Dedifferentiated amniotic fluid mesenchymal stem cell (primary cell): Measurements from ENCODE around the gene SMOC2.
"Not testable (repeated sequence)": the region's sequence is repeated elsewhere in the genome, so short reads cannot be mapped to it uniquely, and the experiment has no call there.

Source experiments
- DNase-seq: peaks from one replicate; pipeline ENCODE4 v3.0.0-alpha.2; 2016; ENCODE audit errors: extremely low spot score

Gene SMOC2

DNA sequence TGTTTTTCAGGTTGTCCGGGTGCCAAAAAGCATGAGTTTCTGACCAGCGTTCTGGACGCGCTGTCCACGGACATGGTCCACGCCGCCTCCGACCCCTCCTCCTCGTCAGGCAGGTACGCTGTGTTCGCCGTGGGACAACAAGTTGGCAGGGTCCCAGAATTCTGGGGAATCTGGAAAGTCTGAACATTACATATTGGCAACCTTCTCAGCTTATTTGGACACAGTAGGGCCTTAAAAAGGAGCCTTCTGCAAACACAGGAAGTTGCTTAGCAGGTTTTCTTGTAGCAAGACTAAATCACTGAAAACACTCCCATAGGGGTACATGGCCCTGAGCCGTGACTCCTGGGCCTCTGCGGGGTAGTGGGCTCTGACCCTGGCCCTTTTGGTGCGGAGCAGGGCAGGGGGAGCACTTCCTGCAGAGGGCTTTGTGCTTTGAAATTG is 209.7 kb downstream of the SMOC2 start:
- DNase-seq: no peak

DNA sequence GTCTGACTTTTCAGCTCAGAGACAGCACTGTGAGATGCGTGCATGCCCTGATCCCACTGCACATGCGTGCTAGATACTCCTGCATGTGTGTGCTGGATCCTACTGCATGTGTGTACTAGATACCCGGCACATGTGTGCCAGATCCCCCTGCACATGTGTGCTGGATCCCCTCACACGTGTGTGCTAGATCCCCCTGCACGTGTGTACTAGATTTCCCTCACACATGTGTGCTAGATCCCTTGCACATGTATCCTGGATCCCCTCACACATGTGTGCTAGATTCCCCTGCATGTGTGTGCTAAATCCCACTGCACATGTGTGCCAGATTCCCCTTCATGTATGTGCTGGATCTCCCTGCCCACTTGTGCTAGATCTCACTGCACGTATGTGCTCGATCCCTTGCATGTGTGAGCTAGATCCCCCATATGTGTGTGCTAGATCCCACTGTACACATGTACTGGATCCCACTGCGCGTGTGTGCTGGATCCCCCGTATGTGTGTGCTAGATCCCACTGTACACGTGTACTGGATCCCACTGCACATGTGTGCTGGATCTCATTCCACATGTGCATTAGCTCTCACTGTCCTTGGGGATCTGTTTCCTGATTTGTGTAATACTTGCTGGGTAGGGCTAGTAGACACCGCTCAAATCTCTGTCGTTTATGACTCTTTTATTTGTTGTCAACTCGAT is 214.6 kb downstream of the SMOC2 start:
- DNase-seq: no peak

- DNase-seq: no peak
Observed at GRCh38 chr6:168658059-168658458, 217.1 kb downstream of the SMOC2 start.

- DNase-seq: no peak
Observed at GRCh38 chr6:168660400-168660945, 219.5 kb downstream of the SMOC2 start.

DNA sequence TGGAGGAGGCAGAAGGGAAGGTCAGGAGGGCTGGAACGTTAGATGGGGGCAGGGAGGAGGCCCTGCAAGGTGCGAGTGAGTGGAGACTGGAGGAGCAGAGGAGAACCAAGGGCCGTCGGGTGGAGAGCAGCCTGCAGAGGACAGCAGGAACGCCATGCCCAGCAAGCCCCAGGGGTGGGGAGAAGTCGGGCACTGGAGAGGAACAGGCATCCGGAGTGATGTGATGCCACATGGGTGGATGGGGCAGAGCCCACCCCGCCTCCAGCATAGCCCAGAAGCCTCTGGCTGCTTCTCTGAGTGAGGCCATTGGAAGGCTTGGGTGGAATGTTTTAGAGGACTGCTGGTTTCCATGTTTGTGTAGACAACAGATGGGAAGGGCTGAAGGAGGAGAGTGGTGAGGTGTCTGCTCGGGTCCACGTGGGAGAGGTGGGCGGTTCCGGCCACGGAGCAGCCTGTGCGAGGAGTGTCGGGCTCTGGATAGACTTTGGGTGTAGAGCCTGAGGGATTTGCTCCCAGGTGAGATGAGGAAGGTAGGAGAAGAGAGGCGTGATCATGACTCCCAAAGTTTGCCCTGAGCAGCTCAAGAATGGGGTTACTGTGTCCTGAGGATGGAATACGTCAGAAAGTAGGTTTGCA is 221.4 kb downstream of the SMOC2 start:
- no peak for DNase-seq

DNA sequence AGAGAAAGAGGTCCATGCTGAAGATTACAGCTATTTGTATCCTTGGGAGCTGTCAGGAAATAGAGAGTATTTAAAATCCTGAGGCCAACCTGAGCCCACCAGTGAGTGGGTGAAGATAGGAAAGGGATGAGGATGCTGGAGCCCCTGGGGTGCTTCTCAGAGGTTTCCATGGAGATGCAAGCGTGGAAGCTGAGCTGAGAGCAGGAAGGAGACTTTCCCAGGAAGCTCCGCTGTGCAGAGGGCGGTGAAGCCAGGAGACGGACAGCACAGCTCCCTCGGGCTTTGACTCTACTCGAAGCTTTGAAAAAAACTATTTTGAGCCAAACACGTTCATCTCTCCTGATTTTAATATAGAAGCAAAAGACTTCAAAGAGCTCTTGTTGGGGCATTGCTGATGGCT is 222.1 kb downstream of the SMOC2 start:
- no peak for DNase-seq

GRCh38 chr6:168664956-168665355 is 224.0 kb downstream of the SMOC2 start:
- no peak for DNase-seq

GRCh38 chr6:168666170-168666569 is 225.2 kb downstream of the SMOC2 start:
- DNase-seq: no peak

DNA sequence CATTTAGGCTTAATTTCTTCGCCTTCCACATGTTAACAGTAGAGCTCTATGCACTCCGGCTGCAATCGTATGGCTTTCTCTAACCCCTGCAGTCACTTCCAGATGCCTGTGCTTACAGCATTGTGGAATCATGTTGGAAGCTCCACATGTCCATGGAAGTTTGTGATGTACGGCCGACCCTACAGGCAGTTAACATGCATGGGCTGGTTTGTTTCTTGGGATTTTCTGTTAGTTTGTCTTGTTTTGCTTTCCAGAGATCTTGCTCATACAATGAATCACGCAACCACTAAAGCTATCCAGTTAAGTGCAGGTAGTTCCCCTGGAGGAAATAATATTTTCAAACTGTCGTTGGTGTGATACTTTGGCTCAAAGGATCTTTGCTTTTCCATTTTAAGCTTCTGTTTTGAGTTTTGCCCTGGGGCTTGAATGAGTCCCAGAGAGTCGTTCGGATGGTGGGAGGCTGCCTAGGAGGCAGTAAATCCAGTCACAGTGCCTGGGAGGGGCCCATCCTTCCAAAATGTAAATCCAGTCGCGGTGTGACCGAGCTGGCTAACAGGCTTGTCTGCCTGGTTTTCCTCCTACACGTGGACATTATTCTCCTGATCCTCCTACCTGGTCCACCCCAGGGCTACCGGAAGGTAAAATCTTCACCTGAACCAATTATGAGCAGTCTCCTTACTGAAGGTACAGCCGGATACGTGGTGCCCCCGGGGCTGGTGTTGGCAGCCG is 225.9 kb downstream of the SMOC2 start:
- no peak for DNase-seq

DNA sequence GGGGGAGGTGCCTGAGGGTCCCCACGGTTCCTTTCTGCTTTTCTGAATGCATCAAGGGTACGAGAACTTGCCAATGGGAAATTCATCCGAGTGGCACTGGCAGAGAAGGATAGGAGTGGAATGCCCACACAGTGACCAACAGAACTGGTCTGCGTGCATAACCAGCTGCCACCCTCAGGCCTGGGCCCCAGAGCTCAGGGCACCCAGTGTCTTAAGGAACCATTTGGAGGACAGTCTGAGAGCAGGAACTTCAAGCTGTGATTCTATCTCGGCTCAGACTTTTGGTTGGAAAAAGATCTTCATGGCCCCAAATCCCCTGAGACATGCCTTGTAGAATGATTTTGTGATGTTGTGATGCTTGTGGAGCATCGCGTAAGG is 226.4 kb downstream of the SMOC2 start:
- DNase-seq: no peak

DNA sequence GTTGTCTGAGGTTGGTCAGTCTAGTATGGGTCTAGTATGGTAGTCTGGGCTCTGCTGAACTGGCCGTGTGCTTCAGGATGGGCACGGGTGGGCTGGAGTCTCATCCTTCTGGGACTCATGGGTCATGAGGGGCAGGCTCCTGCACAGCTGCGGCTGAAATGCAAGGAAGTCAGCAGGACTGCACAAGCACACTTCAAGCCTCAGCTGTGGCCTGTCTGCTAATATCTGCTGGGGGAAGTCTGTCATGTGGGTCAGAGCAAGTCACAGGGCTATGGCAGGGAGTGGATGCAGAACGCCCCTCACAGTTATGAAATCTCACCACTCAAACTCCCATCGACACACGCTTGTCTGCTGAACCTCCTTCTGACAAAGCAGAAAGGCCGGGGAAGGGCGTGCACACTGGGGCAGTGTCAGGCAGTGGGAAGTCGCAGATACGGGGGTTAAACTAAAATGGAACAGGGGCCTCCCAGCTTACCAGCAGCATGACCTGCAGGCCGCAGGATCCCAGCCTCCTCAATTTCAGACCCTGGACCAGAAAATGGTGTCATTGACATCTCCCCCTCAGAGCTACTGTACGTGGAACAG is 229.5 kb downstream of the SMOC2 start:
- no peak for DNase-seq

GRCh38 chr6:168671028-168671862 is 230.3 kb downstream of the SMOC2 start:
- DNase-seq: no peak

GRCh38 chr6:168671863-168672546 is 231.0 kb downstream of the SMOC2 start:
- no peak for DNase-seq

GRCh38 chr6:168674595-168674994 is 233.6 kb downstream of the SMOC2 start:
- DNase-seq: no peak

DNA sequence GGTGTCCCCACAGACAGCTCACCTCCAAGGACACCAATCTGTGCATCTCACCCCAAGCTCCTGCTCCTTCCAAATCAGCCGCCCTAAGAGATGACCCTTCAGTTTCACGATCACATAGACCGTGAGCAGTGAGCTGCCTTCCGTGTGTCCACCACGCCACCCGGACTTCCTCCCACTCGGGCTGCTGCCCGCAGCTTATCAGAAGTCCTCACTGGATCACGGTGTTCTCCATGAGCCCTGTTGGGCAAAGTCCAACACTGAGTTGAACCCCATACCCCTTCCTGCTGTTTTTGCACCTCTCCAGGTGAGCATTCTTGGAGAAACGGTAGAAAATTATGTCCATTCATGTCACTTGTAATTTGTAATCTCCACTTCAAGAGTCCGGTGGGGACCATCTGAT is 234.4 kb downstream of the SMOC2 start:
- no peak for DNase-seq

DNA sequence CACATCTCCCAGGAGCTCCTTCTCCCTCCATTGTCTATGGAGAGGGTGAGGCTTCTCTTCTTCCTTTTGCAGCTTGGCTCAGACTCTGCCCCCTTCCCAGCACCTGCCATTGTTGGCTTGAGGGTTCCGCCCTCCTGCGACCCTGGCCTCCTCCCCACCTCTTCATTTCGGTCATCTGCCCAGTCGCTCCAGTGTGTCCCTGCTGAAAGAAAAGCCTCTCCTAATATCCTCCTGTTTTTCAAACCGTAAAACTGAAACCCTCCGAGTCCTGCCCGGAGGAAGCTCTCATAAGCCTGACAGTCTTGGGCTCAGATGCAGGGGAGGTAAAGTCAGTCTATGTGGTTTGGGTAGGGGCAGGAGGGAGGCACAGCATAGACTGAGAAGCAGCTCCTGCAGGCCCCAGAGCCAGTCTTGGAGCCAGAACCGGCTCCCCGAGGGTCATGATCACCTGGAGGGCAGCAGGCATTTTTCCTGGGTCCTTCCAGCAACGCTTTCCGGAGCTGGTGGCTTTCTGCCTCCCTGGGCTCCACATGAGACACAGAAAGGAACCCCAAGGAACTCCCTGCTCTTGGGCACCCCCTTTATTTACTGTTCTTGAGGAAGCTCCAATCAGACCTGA is 235.1 kb downstream of the SMOC2 start:
- DNase-seq: no peak

- no peak for DNase-seq
Observed at GRCh38 chr6:168676552-168677322, 235.8 kb downstream of the SMOC2 start.

GRCh38 chr6:168677323-168677781 is 236.4 kb downstream of the SMOC2 start:
- DNase-seq: not testable (repeated sequence)

- DNase-seq: no peak
Observed at GRCh38 chr6:168678077-168678476, 237.1 kb downstream of the SMOC2 start.
